Endothelial cell of umbilical vein (primary cell): ENCODE data around the gene TBC1D26.
"Not testable (repeated sequence)": the region's sequence is repeated elsewhere in the genome, so short reads cannot be mapped to it uniquely, and the experiment has no call there.

Source experiments
- CTCF ChIP-seq, 2 donors: IDR thresholded peaks; 1 replicate in 1 of 2; 2 replicates in 1 of 2; pipeline ENCODE4 v1.5.1; 2011; ENCODE audit warnings: low read length in 2 of 2, mild to moderate bottlenecking in 2 of 2, moderate library complexity in 2 of 2, control low read depth in 1 of 2, inconsistent platforms in 1 of 2, low read depth in 1 of 2; ENCODE audit not compliant: insufficient read depth in 1 of 2; ENCODE audit errors: extremely low read depth in 1 of 2
- EZH2 ChIP-seq: IDR thresholded peaks from 2 replicates; pipeline ENCODE4 v1.6.1; 2012; ENCODE audit warnings: borderline replicate concordance, low read depth, mild to moderate bottlenecking, moderate library complexity, low read length, inconsistent platforms; ENCODE audit not compliant: severe bottlenecking

GRCh38 chr17:15787363-15788075 is 55.4 kb downstream of the TBC1D26 start:
- TF ChIP-seq EZH2; CTCF (IDR thresholded peaks at IDR 0.05; ENCODE audit: extremely low read depth in 1 of 2, insufficient read depth in 1 of 2, low read depth in 1 of 2, low read length in 2 of 2): not testable (repeated sequence)
